PC-3 (cell line): Measurements from ENCODE around the gene MRM1. TPM values are rescaled to one million over a fixed set of nuclear protein-coding genes. Genes with fewer than 3 reads are reported as not detected.

Experiments
- ATAC-seq: fragments of 200-7000 bp; cut with Tn5 transposase; 2 replicates; pipeline ENCODE4 v1.9.1; 2020; ENCODE audit warnings: mild to moderate bottlenecking, moderate library complexity
- BruUV-seq: library from RNA; stranded (reverse); fragments of 400-500 nt; replicated peaks from 2 replicates; lab custom pipeline; 2021; lab: Mats Ljungman, UMichigan
- CTCF ChIA-PET: fragments of 300-600 bp; sonication (Branson Sonifier 250); formaldehyde crosslinking; loops from one replicate; lab custom pipeline; 2022; ENCODE audit warnings: antibody characterized with exemption; lab: Charles Lee
- POLR2A ChIA-PET: fragments of 300-600 bp; sonication (Branson Sonifier 250); formaldehyde crosslinking; loops from one replicate; lab custom pipeline; 2022; ENCODE audit warnings: antibody characterized with exemption; ENCODE audit not compliant: unreplicated experiment; lab: Charles Lee
- DNase-seq: peaks from one replicate; pipeline ENCODE4 v3.0.0-alpha.2; 2015
- H2AFZ ChIP-seq: fragments of 300-600 bp; sonication (generic); 2 replicates; pipeline ENCODE4 v1.6.0; 2016; ENCODE audit warnings: antibody characterized with exemption, low read length
- H3F3A ChIP-seq: fragments of 300-600 bp; sonication (generic); one replicate; pipeline ENCODE4 v1.6.0; 2017; ENCODE audit warnings: antibody characterized with exemption, low read length, control low read depth, mild to moderate bottlenecking; ENCODE audit not compliant: unreplicated experiment
- H3K27ac ChIP-seq: fragments of 300-600 bp; sonication (generic); 2 replicates; pipeline ENCODE4 v1.5.1; 2016; ENCODE audit warnings: mild to moderate bottlenecking, low read length
- H3K27me3 ChIP-seq: fragments of 300-600 bp; sonication (generic); 2 replicates; pipeline ENCODE4 v1.6.1; 2016; ENCODE audit warnings: low read length, mixed read lengths
- H3K36me3 ChIP-seq: fragments of 300-600 bp; sonication (generic); 2 replicates; pipeline ENCODE4 v1.6.1; 2016; ENCODE audit warnings: low read depth, mixed run types, low read length, mixed read lengths
- H3K4me1 ChIP-seq: fragments of 300-600 bp; sonication (generic); 2 replicates; pipeline ENCODE4 v1.5.1; 2016; ENCODE audit warnings: low read length; ENCODE audit not compliant: insufficient read depth
- H3K4me2 ChIP-seq: fragments of 300-600 bp; sonication (generic); 2 replicates; pipeline ENCODE4 v1.6.0; 2016; ENCODE audit warnings: low read length
- H3K4me3 ChIP-seq: fragments of 300-600 bp; sonication (generic); 2 replicates; pipeline ENCODE4 v1.5.1; 2016; ENCODE audit warnings: mild to moderate bottlenecking, low read length, mixed read lengths
- H3K79me2 ChIP-seq: fragments of 300-600 bp; sonication (generic); 2 replicates; pipeline ENCODE4 v1.6.1; 2017; ENCODE audit warnings: low read length, mixed read lengths
- H3K9ac ChIP-seq: fragments of 300-600 bp; sonication (generic); 2 replicates; pipeline ENCODE4 v1.6.0; 2016; ENCODE audit warnings: mild to moderate bottlenecking, low read length
- H3K9me2 ChIP-seq: fragments of 300-600 bp; sonication (generic); replicated peaks from 2 replicates; pipeline ENCODE4 v1.6.1; 2016; ENCODE audit warnings: mixed run types, low read length, mixed read lengths
- H3K9me3 ChIP-seq: fragments of 300-600 bp; sonication (generic); 2 replicates; pipeline ENCODE4 v1.6.1; 2016; ENCODE audit warnings: low read length, mixed read lengths
- H4K20me1 ChIP-seq: fragments of 300-600 bp; sonication (generic); 2 replicates; pipeline ENCODE4 v1.6.1; 2016; ENCODE audit warnings: low read length, mixed read lengths
- CTCF ChIP-seq: fragments of 300-600 bp; sonication (generic); conservative IDR thresholded peaks from 2 replicates; pipeline ENCODE4 v1.5.1; 2017; ENCODE audit warnings: antibody characterized with exemption, low read depth, mild to moderate bottlenecking, low read length
- EZH2 ChIP-seq: fragments of 300-600 bp; sonication (generic); IDR thresholded peaks from one replicate; pipeline ENCODE4 v1.6.1; 2017; ENCODE audit warnings: antibody characterized with exemption, mild to moderate bottlenecking, low read length; ENCODE audit not compliant: unreplicated experiment
- EZH2phosphoT487 ChIP-seq: fragments of 300-600 bp; sonication (generic); IDR thresholded peaks from 2 replicates; pipeline ENCODE4 v1.6.1; 2018; ENCODE audit warnings: mild to moderate bottlenecking, antibody characterized with exemption, low read length, borderline replicate concordance
- intact Hi-C: fragments of 100-400 bp; cut with micrococcal nuclease; formaldehyde crosslinking; loops from 2 replicates; pipeline ENCODE4 v1.9.0; 2023
- total RNA-seq: library from RNA; depleted of rRNA; stranded (reverse); fragments of >200 nt; gene quantifications from 2 replicates; pipeline ENCODE4 v1.2.3, GENCODE V29; 2014

The MRM1 gene
- total RNA-seq, 1 experiment from 2014 or later = 9.2 TPM

- DNase-seq = peak; percentile 22
- H3K36me3 ChIP-seq = peaks cover under 1% of the 10 kb centered on the region; the same call in 1 of the 2 replicates
- no peaks in the 10 kb centered on the region for H3K9me2 ChIP-seq
- no peaks in the 10 kb centered on the region for H4K20me1 ChIP-seq
- peaks cover 10% of the 10 kb centered on the region; the same call in 1 of the 2 replicates for H3K4me1 ChIP-seq
- no peak overlapping the region for H3K27ac ChIP-seq
- peak overlapping the region; percentile 73 for H2AFZ ChIP-seq
- CTCF ChIA-PET = interaction anchor here (1.6 kb wide), 1 partner anchor 11 kb away, joined by 17 read pairs; no protein-coding TSS in a partner anchor
- H3K4me3 ChIP-seq = peak overlapping the region; percentile 80
- intact Hi-C loops = no loop called here
- peak overlapping the region; percentile 82 for H3K4me2 ChIP-seq
- POLR2A ChIA-PET = interaction anchor here (0.6 kb wide), 1 partner anchor 18 kb away, joined by 3 read pairs; no protein-coding TSS in a partner anchor
- ATAC-seq = peak; percentile 48
- H3K9me3 ChIP-seq = no peaks in the 10 kb centered on the region
- H3K79me2 ChIP-seq = peaks cover 20% of the 10 kb centered on the region
- H3K27me3 ChIP-seq = no peaks in the 10 kb centered on the region
- TF ChIP-seq CTCF (no peak), EZH2phosphoT487 (no peak), EZH2 (no peak)
- no TSS peak for BruUV-seq
- H3F3A ChIP-seq = no peaks in the 10 kb centered on the region
- peak overlapping the region; percentile 78 for H3K9ac ChIP-seq
Observed at GRCh38 chr17:36592316-36592715, 9.1 kb upstream of the MRM1 start.

- TSS peak; percentile 27 for BruUV-seq
- Histone ChIP-seq H4K20me1 (no peaks in the 10 kb centered on the region), H3K9me2 (no peaks in the 10 kb centered on the region), H3K27me3 (no peaks in the 10 kb centered on the region), H3K79me2 (peaks cover 20% of the 10 kb centered on the region), H3K4me2 (peak overlapping the region; percentile 82), H3K4me3 (peak overlapping the region; percentile 80), H3K27ac (no peak overlapping the region), H3K4me1 (peaks cover 10% of the 10 kb centered on the region; the same call in 1 of the 2 replicates), H3K36me3 (no peaks in the 10 kb centered on the region), H3F3A (no peaks in the 10 kb centered on the region), H2AFZ (peak overlapping the region; percentile 73), H3K9me3 (no peaks in the 10 kb centered on the region), H3K9ac (peak overlapping the region; percentile 78)
- ATAC-seq = peak; percentile 19; the same call in 1 of the 2 replicates
- DNase-seq = no peak
- ChIA-PET CTCF (interaction anchor here (1.6 kb wide), 1 partner anchor 10 kb away, joined by 17 read pairs; no protein-coding TSS in a partner anchor), POLR2A (interaction anchor here (0.6 kb wide), 1 partner anchor 19 kb away, joined by 3 read pairs; no protein-coding TSS in a partner anchor)
- intact Hi-C loops = no loop called here
- no peak for TF ChIP-seq EZH2
- no peak for TF ChIP-seq CTCF
- TF ChIP-seq EZH2phosphoT487 = no peak
Observed at GRCh38 chr17:36592716-36593321, 8.6 kb upstream of the MRM1 start.
